ENCODE results near the gene IQSEC3.

DNA sequence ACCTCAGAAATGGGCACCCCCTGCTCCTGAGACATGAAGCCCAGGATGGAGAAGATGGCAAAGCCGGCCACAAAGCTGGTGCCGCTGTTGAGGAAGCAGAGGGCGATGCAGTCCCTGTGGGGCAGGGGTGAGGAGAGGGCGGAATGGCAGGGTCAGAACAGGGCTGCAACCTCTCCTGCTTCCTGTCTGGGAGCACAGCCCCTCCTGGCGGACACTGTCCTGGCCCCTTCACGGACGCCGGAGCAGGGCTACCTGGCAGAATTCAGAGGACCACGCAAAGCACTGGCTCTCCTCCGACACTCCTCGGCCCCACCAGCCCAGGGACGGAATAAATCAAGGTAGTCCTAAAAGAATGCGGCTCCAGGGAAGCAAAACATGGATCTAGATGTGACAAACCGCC, 159.8 kb downstream of the IQSEC3 start:
- TF ChIP-seq, protein P1, sequence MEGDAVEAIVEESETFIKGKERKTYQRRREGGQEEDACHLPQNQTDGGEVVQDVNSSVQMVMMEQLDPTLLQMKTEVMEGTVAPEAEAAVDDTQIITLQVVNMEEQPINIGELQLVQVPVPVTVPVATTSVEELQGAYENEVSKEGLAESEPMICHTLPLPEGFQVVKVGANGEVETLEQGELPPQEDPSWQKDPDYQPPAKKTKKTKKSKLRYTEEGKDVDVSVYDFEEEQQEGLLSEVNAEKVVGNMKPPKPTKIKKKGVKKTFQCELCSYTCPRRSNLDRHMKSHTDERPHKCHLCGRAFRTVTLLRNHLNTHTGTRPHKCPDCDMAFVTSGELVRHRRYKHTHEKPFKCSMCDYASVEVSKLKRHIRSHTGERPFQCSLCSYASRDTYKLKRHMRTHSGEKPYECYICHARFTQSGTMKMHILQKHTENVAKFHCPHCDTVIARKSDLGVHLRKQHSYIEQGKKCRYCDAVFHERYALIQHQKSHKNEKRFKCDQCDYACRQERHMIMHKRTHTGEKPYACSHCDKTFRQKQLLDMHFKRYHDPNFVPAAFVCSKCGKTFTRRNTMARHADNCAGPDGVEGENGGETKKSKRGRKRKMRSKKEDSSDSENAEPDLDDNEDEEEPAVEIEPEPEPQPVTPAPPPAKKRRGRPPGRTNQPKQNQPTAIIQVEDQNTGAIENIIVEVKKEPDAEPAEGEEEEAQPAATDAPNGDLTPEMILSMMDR (conservative IDR thresholded peaks at IDR 0.05; ENCODE audit: low read length) = no peak
- no peak for TF ChIP-seq EZH2phosphoT487 (IDR thresholded peaks at IDR 0.05; ENCODE audit: borderline replicate concordance, low read depth, low read length)

Data from OCI-LY7 (cell line).